ENCODE results near the gene DDX50. TPM values are rescaled to one million over a fixed set of nuclear protein-coding genes. Genes with fewer than 3 reads are reported as not detected.

DDX50 gene
- total RNA-seq, 1 donor from 2014 or later: 34.7 TPM

DNA sequence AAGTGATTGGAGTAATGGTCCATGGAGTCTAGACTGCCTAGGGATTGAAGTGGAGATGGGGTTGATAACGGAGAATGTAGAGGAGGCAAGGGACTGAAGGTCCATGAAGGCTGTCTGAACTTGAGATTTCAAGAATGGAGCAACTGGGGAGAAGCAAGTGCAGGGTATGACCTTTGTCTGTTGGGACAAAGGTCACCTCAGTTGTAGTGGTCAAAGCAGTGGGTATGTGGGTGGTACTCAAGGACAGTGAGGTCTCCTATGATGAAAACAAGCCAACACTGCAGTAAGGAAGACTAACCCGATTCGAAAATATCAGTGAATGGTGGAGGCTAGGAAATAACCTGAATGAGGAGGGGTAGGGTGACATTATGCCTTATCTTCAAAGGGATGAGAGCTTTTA, 49.5 kb downstream of the DDX50 start:
- DNase-seq (ENCODE audit: low read depth): no peak
- Histone ChIP-seq H3K4me3 (ENCODE audit: low read depth, low read length) (no peak overlapping the region), H3K27me3 (ENCODE audit: control insufficient read depth, insufficient read depth, low read length) (no peaks in the 10 kb centered on the region), H3K36me3 (ENCODE audit: control insufficient read depth, insufficient read depth, low read length) (no peaks in the 10 kb centered on the region)
- TF ChIP-seq, protein P1, sequence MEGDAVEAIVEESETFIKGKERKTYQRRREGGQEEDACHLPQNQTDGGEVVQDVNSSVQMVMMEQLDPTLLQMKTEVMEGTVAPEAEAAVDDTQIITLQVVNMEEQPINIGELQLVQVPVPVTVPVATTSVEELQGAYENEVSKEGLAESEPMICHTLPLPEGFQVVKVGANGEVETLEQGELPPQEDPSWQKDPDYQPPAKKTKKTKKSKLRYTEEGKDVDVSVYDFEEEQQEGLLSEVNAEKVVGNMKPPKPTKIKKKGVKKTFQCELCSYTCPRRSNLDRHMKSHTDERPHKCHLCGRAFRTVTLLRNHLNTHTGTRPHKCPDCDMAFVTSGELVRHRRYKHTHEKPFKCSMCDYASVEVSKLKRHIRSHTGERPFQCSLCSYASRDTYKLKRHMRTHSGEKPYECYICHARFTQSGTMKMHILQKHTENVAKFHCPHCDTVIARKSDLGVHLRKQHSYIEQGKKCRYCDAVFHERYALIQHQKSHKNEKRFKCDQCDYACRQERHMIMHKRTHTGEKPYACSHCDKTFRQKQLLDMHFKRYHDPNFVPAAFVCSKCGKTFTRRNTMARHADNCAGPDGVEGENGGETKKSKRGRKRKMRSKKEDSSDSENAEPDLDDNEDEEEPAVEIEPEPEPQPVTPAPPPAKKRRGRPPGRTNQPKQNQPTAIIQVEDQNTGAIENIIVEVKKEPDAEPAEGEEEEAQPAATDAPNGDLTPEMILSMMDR (IDR thresholded peaks at IDR 0.05; ENCODE audit: insufficient read depth, low read length, poor library complexity, severe bottlenecking): no peak

DNA sequence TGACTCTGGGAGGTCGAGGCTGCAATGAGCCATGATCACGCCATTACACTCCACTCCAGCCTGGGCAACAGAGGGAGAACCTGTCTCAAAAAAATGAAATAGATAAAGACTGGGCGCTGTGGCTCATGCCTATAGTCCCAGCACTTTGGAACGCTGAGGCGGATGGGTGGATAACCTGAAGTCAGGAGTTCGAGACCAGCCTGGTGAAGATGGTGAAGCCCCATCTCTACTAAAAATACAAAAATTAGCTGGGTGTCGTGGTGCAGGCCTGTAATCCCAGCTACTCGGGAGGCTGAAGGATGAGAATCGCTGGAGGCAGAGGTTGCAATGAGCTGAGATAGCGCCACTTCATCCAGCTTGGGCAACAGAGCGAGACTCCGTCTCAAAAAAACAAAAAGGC, 53.8 kb downstream of the DDX50 start:
- Histone ChIP-seq H3K36me3 (ENCODE audit: control insufficient read depth, insufficient read depth, low read length) (no peaks in the 10 kb centered on the region), H3K4me3 (ENCODE audit: low read depth, low read length) (no peak overlapping the region), H3K27me3 (ENCODE audit: control insufficient read depth, insufficient read depth, low read length) (no peaks in the 10 kb centered on the region)
- no peak for DNase-seq (ENCODE audit: low read depth)
- TF ChIP-seq, protein P1 (IDR thresholded peaks at IDR 0.05; ENCODE audit: insufficient read depth, low read length, poor library complexity, severe bottlenecking): no peak

- no peak for DNase-seq (ENCODE audit: low read depth)
- no peaks in the 10 kb centered on the region for H3K27me3 ChIP-seq (ENCODE audit: control insufficient read depth, insufficient read depth, low read length)
- no peaks in the 10 kb centered on the region for H3K36me3 ChIP-seq (ENCODE audit: control insufficient read depth, insufficient read depth, low read length)
- H3K4me3 ChIP-seq (ENCODE audit: low read depth, low read length): peak overlapping the region; percentile 77
- TF ChIP-seq, protein P1 (IDR thresholded peaks at IDR 0.05; ENCODE audit: insufficient read depth, low read length, poor library complexity, severe bottlenecking): no peak
Measured at GRCh38 chr10:68955355-68955831, 54.3 kb downstream of the DDX50 start.

GRCh38 chr10:68955832-68956532, 54.9 kb downstream of the DDX50 start, which contains the start of gene DDX21:
Gene DDX21, plus strand, starts transcription at chr10:68956170. Its CDS starts 56 bp downstream, at chr10:68956226.
- Histone ChIP-seq H3K4me3 (ENCODE audit: low read depth, low read length) (peak within 1 kb of the TSS; percentile 77), H3K27me3 (ENCODE audit: control insufficient read depth, insufficient read depth, low read length) (no peaks in the 10 kb centered on the region), H3K36me3 (ENCODE audit: control insufficient read depth, insufficient read depth, low read length) (no peaks in the 10 kb centered on the region)
- DNase-seq (ENCODE audit: low read depth): peak; percentile 88
- TF ChIP-seq, protein P1 (IDR thresholded peaks at IDR 0.05; ENCODE audit: insufficient read depth, low read length, poor library complexity, severe bottlenecking): peak; percentile 73

DNA sequence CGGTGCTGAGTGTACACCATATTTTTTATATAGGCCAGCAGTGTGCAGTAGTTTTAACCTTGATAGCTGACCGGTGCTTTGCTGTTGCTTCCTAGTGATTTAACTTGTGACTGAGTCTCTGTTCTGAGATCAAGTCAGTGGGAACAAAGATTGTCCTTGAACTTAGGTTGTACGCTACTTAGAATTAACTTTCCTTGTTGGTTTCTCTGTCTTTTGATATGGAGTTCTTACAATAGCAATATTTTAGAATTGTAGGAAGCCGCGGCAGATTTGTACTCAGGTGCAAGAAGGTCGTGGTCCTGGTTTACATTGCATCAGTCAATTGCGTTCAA, 56.1 kb downstream of the DDX50 start:
- peak overlapping the region; percentile 77 for H3K4me3 ChIP-seq (ENCODE audit: low read depth, low read length)
- TF ChIP-seq, protein P1 (IDR thresholded peaks at IDR 0.05; ENCODE audit: insufficient read depth, low read length, poor library complexity, severe bottlenecking): no peak
- no peak for DNase-seq (ENCODE audit: low read depth)
- H3K36me3 ChIP-seq (ENCODE audit: control insufficient read depth, insufficient read depth, low read length): no peaks in the 10 kb centered on the region
- H3K27me3 ChIP-seq (ENCODE audit: control insufficient read depth, insufficient read depth, low read length): no peaks in the 10 kb centered on the region

DNA sequence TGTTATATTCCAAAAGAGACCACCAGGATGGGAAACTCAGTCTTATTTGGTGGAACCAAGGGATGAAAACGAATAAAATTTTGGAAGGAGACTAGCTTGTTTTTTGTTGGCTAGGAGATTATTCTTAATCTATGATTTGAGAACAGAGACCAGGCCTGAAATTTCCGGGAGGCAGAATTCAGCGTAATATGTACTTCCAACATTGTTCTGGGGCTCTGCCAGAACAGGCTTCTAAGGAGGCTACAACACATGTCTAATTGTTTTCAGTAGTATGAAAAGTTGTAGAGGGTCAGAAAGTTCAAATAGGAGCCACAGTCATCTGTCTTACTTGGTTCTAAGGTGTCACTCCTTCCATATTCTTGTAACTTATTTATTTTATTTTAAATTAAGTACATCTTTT, 56.5 kb downstream of the DDX50 start:
- TF ChIP-seq, protein P1 (IDR thresholded peaks at IDR 0.05; ENCODE audit: insufficient read depth, low read length, poor library complexity, severe bottlenecking): no peak
- no peaks in the 10 kb centered on the region for H3K36me3 ChIP-seq (ENCODE audit: control insufficient read depth, insufficient read depth, low read length)

More for the DNA sequence above, 56.5 kb downstream of the DDX50 start:
- no peak for DNase-seq (ENCODE audit: low read depth)
- H3K27me3 ChIP-seq (ENCODE audit: control insufficient read depth, insufficient read depth, low read length): no peaks in the 10 kb centered on the region
- peak overlapping the region; percentile 77 for H3K4me3 ChIP-seq (ENCODE audit: low read depth, low read length)
